K562 (cell line): ENCODE measurements around the gene POU2F1.

Experiments
- BHLHE40 ChIP-seq: IDR thresholded peaks from 2 replicates; pipeline ENCODE4 v1.6.1; 2011; ENCODE audit warnings: low read length, improper control_type of control experiment
- CREB1 ChIP-seq, 2 experiments: sonication (generic) in 1 of 2; formaldehyde crosslinking in 1 of 2; IDR thresholded peaks; 2 replicates each; pipeline versions ENCODE4 v1.6.1 to v1.8.0; 2012 to 2022; ENCODE audit warnings: inconsistent platforms in 1 of 2, mild to moderate bottlenecking in 1 of 2, missing genetic modification reagents in 1 of 2, moderate library complexity in 1 of 2
- EZH2 ChIP-seq: IDR thresholded peaks from 2 replicates; pipeline ENCODE4 v1.6.1; 2012; ENCODE audit warnings: low read depth, mild to moderate bottlenecking, inconsistent platforms, low read length, borderline replicate concordance
- FOSL1 ChIP-seq: fragments of 200-800 bp; sonication (Bioruptor generic); conservative IDR thresholded peaks from 2 replicates; pipeline ENCODE4 v1.6.1; 2016; ENCODE audit warnings: missing genetic modification characterization, missing compliant biosample characterization
- KAT7 ChIP-seq: sonication (generic); formaldehyde crosslinking; IDR thresholded peaks from 2 replicates; pipeline ENCODE4 v1.8.0; 2022; ENCODE audit warnings: missing genetic modification reagents, mild to moderate bottlenecking, borderline replicate concordance
- POLR2AphosphoS2 ChIP-seq: IDR thresholded peaks from 2 replicates; pipeline ENCODE4 v1.6.1; 2012; ENCODE audit warnings: low read length, improper control_type of control experiment
- SNIP1 ChIP-seq: fragments of 450-650 bp; IDR thresholded peaks from 2 replicates; pipeline ENCODE4 v1.7.1; 2017; ENCODE audit warnings: low read depth, mild to moderate bottlenecking
- ZKSCAN8 ChIP-seq: fragments of 200-800 bp; sonication (Bioruptor generic); IDR thresholded peaks from 2 replicates; pipeline ENCODE4 v1.6.1; 2016; ENCODE audit warnings: missing genetic modification characterization, missing compliant biosample characterization
- TF ChIP-seq, protein P1 (sequence below), 3 experiments: IDR thresholded peaks in 2 of 3; conservative IDR thresholded peaks in 1 of 3; 2 replicates each; pipeline ENCODE4 v1.5.1; 2011 to 2012; ENCODE audit warnings: low read length in 3 of 3, mild to moderate bottlenecking in 3 of 3, control low read depth in 2 of 3, improper control_type of control experiment in 1 of 3, inconsistent platforms in 1 of 3, low read depth in 1 of 3, mixed read lengths in 1 of 3, moderate library complexity in 1 of 3; ENCODE audit not compliant: insufficient read depth in 2 of 3
- TF ChIP-seq, protein P2 (sequence below): sonication (generic); formaldehyde crosslinking; IDR thresholded peaks from 2 replicates; pipeline ENCODE4 v1.9.0; 2022; ENCODE audit warnings: mild to moderate bottlenecking, missing genetic modification reagents

DNA sequence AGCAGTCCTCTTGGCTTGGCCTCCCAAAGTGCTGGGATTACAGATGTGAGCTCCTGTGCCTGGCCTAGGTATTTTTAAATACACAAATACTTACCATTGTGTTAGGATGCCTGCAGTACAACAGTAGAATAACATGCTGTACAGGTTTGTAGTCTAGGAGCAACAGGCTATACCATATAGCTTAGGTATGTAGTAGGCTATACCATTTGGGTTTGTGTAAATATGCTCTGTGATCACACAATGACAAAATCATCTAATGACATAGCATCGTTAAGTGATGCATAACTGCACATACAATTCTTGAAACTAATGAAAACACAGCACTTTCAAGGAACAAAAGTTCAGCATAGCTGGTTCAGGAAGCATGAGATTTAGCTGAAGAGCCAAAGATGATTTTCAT, 12.7 kb downstream of the POU2F1 start:
- no peak for TF ChIP-seq POLR2AphosphoS2
- no peak for TF ChIP-seq SNIP1
- TF ChIP-seq, protein P1, sequence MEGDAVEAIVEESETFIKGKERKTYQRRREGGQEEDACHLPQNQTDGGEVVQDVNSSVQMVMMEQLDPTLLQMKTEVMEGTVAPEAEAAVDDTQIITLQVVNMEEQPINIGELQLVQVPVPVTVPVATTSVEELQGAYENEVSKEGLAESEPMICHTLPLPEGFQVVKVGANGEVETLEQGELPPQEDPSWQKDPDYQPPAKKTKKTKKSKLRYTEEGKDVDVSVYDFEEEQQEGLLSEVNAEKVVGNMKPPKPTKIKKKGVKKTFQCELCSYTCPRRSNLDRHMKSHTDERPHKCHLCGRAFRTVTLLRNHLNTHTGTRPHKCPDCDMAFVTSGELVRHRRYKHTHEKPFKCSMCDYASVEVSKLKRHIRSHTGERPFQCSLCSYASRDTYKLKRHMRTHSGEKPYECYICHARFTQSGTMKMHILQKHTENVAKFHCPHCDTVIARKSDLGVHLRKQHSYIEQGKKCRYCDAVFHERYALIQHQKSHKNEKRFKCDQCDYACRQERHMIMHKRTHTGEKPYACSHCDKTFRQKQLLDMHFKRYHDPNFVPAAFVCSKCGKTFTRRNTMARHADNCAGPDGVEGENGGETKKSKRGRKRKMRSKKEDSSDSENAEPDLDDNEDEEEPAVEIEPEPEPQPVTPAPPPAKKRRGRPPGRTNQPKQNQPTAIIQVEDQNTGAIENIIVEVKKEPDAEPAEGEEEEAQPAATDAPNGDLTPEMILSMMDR (IDR thresholded peaks at IDR 0.05 in 2 of 3, conservative IDR thresholded peaks at IDR 0.05 in 1 of 3; ENCODE audit: insufficient read depth in 2 of 3, low read depth in 1 of 3, low read length in 3 of 3): no peak
- no peak for TF ChIP-seq CREB1 (IDR thresholded peaks at IDR 0.05)
- TF ChIP-seq CREB1 (CRISPR knock-in tag; IDR thresholded peaks at IDR 0.05): no peak
- TF ChIP-seq EZH2: no peak
- TF ChIP-seq, protein P2, sequence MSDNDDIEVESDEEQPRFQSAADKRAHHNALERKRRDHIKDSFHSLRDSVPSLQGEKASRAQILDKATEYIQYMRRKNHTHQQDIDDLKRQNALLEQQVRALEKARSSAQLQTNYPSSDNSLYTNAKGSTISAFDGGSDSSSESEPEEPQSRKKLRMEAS (CRISPR knock-in tag): no peak
- no peak for TF ChIP-seq ZKSCAN8 (CRISPR knock-in tag)
- no peak for TF ChIP-seq FOSL1 (tag)
- TF ChIP-seq BHLHE40: no peak
- no peak for TF ChIP-seq KAT7 (CRISPR knock-in tag)
